Measurements from ENCODE around the gene PTPRJ.
A peak's percentile ranks its signal among the peaks of the same experiment; 100 is the strongest.

Gene PTPRJ

GRCh38 chr11:48004456-48004855, 24.1 kb downstream of the PTPRJ start:
- no peak overlapping the region for H3K4me3 ChIP-seq (ENCODE audit: low read depth, low read length)
- no peak for DNase-seq (ENCODE audit: low read depth)
- TF ChIP-seq POLR2A (IDR thresholded peaks at IDR 0.05; ENCODE audit: extremely low read depth, insufficient read length) (no peak), MYC (IDR thresholded peaks at IDR 0.05; ENCODE audit: low read depth, low read length) (no peak), CTCF (IDR thresholded peaks at IDR 0.05; ENCODE audit: low read depth, low read length) (no peak)
- TF ChIP-seq, protein P1, sequence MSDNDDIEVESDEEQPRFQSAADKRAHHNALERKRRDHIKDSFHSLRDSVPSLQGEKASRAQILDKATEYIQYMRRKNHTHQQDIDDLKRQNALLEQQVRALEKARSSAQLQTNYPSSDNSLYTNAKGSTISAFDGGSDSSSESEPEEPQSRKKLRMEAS (IDR thresholded peaks at IDR 0.05; ENCODE audit: low read depth, low read length) = no peak

DNA sequence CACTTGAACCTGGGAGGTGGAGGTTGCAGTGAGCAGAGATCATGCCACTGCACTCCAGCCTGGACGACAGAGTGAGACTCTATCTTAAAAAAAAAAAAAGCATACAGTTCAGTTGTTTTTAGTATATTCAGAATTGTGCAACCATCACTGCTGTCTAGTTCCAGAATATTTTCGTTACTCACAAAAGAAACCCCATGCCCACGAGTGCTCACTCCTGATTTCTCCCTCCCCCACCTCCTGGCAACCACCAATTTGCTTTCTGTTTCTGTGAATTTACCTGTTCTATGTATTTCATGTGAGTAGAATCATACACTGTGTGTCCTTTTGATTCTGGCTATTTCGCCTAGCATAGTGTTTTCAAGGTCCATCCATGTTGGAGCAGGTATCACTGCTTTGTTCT, 24.8 kb downstream of the PTPRJ start:
- DNase-seq (ENCODE audit: low read depth) = no peak
- no peak overlapping the region for H3K4me3 ChIP-seq (ENCODE audit: low read depth, low read length)
- TF ChIP-seq CTCF (IDR thresholded peaks at IDR 0.05; ENCODE audit: low read depth, low read length) = no peak
- no peak for TF ChIP-seq MYC (IDR thresholded peaks at IDR 0.05; ENCODE audit: low read depth, low read length)
- no peak for TF ChIP-seq POLR2A (IDR thresholded peaks at IDR 0.05; ENCODE audit: extremely low read depth, insufficient read length)
- TF ChIP-seq, protein P1 (IDR thresholded peaks at IDR 0.05; ENCODE audit: low read depth, low read length) = no peak

DNA sequence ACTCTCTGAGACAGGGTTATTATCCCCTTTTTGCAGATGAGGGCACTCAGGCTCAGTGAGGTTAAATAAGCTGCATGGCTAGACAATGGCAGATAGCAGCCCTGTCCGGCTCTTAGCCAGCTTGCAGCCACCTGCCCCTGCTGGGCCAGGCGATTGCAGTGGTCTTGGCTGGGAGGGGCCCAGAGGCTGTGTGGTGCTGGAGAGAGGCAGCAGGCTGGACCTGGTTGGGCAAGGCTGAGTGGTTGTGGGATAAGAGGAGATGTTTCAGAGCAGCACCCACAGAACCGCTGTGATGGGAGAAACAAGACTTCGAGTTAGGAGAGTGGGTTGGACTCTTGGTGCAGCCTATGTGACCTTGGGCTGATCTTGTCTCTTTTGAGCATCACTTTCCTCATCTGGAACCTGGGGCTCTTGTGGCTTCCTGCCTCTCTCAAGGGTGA, 25.5 kb downstream of the PTPRJ start:
- H3K4me3 ChIP-seq (ENCODE audit: low read depth, low read length) = no peak overlapping the region
- TF ChIP-seq CTCF (IDR thresholded peaks at IDR 0.05; ENCODE audit: low read depth, low read length) (no peak), MYC (IDR thresholded peaks at IDR 0.05; ENCODE audit: low read depth, low read length) (no peak), POLR2A (IDR thresholded peaks at IDR 0.05; ENCODE audit: extremely low read depth, insufficient read length) (no peak)
- TF ChIP-seq, protein P1 (IDR thresholded peaks at IDR 0.05; ENCODE audit: low read depth, low read length) = no peak
- no peak for DNase-seq (ENCODE audit: low read depth)

DNA sequence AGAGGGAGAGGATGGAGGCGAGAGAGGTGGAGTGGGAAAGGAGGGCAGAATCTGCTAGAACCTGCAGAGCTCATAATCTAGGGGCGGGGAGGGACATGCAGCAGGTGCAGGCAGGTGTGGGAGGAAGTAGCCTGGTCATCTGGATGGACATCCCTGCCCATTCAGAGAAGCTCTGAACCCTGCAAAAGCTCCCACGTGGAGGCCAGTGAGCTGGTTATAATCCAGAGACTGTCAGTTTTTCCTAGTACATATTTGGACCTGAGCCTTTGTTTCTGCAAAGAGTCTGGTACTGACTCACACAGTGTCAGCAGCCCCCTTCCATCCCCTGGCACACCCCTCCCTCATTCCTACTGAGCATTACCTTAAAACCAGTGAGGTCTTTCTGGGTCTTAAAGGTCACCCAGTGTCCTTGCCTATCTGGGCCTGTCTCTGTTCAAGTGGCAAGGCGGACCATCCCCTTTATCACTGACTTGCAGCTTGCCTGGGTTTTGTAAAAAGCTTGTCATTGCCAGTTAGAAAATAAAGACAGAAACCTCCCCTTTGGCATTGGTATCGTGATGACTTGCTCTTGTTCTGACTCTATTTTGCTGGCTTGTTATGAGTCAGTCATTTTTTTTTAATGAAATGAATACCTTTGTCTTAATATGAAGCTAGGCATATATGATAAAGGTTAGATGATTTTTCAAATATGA, 26.1 kb downstream of the PTPRJ start:
- no peak for DNase-seq (ENCODE audit: low read depth)
- TF ChIP-seq MYC (IDR thresholded peaks at IDR 0.05; ENCODE audit: low read depth, low read length) (no peak), CTCF (IDR thresholded peaks at IDR 0.05; ENCODE audit: low read depth, low read length) (no peak), POLR2A (IDR thresholded peaks at IDR 0.05; ENCODE audit: extremely low read depth, insufficient read length) (no peak)
- TF ChIP-seq, protein P1 (IDR thresholded peaks at IDR 0.05; ENCODE audit: low read depth, low read length) = no peak
- no peak overlapping the region for H3K4me3 ChIP-seq (ENCODE audit: low read depth, low read length)

GRCh38 chr11:48007677-48008076, 27.3 kb downstream of the PTPRJ start:
- H3K4me3 ChIP-seq (ENCODE audit: low read depth, low read length) = no peak overlapping the region
- DNase-seq (ENCODE audit: low read depth) = peak; percentile 66
- TF ChIP-seq POLR2A (IDR thresholded peaks at IDR 0.05; ENCODE audit: extremely low read depth, insufficient read length) (no peak), MYC (IDR thresholded peaks at IDR 0.05; ENCODE audit: low read depth, low read length) (no peak), CTCF (IDR thresholded peaks at IDR 0.05; ENCODE audit: low read depth, low read length) (no peak)

DNA sequence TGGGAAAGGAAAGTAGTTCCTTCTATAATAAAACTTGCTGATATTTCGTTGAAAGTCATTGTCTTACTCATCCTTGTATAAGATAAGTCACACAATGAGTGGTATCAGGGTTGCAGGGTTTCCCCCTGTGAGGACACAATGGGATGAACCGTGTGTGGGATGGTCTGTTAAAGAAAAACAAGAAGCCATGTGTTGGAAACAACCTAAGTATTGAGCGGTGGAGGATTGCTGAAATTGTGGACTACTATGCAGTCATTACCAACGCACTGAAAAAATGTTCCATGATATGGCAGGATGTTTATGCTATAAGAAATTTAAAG, 28.6 kb downstream of the PTPRJ start:
- peak; percentile 75 for DNase-seq (ENCODE audit: low read depth)
- TF ChIP-seq, protein P1 (IDR thresholded peaks at IDR 0.05; ENCODE audit: low read depth, low read length) = no peak
- no peak for TF ChIP-seq MYC (IDR thresholded peaks at IDR 0.05; ENCODE audit: low read depth, low read length)
- no peak for TF ChIP-seq CTCF (IDR thresholded peaks at IDR 0.05; ENCODE audit: low read depth, low read length)
- no peak for TF ChIP-seq POLR2A (IDR thresholded peaks at IDR 0.05; ENCODE audit: extremely low read depth, insufficient read length)
- H3K4me3 ChIP-seq (ENCODE audit: low read depth, low read length) = no peak overlapping the region
